ENCODE data around the gene SLC39A11.
"Not testable (repeated sequence)": the region's sequence is repeated elsewhere in the genome, so short reads cannot be mapped to it uniquely, and the experiment has no call there.

SLC39A11 gene

DNA sequence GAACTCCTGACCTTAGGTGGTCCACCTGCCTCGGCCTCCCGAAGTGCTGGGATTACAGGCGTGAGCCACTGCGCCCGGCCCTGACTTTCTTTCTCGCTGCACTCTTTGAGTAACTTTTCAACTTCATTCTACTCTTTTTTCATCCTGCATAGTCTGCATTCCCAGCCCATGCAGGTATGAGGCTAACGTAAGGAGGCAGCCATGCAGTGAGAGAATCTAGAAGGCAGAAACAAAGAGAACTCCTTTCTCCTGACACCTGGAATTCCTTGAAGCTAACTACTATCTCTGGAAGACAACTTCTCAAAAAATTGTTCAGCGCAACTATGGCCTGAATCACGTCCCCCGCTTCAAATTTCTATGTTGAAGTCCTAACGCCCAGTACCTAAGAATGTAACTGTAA lies 152.0 kb downstream of the SLC39A11 start:
- no peak for DNase-seq

DNA sequence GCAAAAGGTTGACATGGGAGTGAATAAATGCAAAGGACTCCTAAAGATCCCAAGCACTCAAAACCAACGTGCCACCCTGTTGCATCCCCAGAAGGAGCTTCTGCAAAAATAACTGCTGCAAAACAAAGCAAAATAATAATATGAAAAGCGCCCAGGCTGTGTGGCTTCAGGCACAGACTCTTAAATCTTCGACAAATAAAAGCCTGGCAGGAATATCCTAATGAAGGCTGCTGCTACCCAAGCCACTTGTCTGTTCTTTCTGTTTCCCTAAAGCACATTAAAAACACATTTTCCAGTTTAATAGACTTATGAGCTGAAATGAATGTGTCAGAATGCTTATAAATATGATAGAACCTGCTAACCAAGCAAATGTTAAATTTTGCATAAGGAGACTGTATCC lies 154.0 kb downstream of the SLC39A11 start:
- no peak for DNase-seq

DNA sequence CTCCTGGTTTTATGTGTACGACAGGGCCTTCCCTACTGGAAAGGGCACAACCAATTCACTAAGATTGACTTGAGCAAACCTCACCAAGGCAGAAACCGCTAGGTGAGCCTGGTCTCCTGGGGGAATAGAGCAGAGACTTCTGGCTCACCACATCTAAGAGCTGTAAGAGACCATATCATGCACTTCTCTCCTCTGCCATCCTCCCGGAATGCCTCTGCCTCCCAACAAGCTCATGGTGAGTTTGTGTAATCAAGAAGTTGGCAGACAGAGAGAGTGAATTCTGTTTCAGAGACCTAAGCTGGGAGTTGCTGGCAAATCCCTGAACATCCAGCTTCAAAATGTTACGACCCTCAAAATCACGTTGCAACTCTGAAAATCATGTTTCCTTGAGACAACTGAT lies 154.8 kb downstream of the SLC39A11 start:
- DNase-seq, result no peak

DNA sequence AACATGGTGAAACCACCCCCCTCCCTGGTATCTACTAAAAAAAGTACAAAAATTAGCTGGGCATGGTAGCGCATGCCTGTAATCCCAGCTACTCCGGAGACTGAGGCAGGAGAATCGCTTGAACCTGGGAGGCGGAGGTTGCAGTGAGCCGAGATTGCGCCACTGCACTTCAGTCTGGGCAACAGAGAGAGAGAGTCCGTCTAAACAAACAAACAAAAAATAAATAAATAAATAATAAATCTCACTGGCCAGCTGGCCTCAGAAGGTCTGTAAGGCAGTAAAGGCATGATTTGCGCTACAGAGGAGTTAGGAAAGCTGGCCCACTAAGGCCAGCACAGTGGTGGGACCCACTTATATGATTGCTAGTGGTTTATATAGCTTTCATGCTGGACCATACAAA lies 155.2 kb downstream of the SLC39A11 start:
- not testable (repeated sequence) for DNase-seq

DNA sequence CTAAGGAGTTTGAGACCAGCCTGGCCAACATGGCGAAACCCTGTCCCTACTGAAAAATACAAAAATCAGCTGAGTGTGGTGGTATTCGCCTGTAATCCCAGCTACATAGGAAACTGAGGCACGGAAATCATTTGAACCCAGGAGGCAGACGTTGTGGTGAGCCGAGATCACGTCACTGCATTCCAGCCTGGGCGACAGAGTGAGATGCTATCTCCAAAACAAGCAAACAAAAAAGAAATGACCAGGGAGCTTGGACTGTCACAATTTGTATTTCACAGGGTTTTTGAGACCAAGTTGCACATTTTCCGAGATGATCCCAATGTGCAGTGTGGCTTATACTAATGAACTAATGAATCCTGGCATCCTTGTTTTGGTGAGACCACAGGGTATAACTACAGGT lies 156.5 kb downstream of the SLC39A11 start:
- DNase-seq, result no peak

DNA sequence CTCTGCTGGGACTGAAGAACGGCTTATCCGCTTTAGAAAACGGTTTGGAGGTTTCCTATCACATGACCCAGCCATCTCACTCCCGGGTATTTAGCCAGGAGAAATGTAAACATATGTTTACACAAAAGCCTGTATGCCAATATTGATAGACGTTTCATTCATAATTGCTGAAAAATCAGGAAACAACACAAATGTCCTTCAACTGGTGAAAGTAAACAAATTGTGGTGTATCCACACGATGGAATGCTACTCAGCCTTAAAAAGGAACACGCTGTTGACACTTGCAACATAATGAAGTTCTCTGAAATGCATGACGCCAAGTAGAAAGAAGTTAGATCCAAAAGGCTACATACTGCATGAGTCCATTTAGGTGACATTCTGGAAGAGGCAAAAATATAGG lies 157.6 kb downstream of the SLC39A11 start:
- no peak for DNase-seq

DNA sequence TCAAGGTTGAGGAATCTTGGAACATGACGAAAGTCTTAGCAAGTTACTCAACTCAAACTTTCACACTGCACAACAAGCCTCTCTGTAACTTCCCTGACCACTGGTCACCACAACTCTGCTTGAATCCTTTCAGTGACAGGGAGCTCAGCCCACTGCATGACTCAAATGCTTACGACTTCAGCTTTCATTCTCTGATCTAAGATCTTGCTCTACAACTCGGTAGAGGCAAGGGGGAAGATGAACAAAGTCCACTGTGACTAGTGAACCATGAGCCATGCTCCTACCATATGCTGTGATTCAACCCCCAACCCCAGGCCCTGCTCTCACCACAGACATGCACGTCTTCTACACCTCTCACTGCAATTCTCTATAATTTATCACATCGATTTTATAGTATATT lies 160.9 kb downstream of the SLC39A11 start:
- no peak for DNase-seq

DNA sequence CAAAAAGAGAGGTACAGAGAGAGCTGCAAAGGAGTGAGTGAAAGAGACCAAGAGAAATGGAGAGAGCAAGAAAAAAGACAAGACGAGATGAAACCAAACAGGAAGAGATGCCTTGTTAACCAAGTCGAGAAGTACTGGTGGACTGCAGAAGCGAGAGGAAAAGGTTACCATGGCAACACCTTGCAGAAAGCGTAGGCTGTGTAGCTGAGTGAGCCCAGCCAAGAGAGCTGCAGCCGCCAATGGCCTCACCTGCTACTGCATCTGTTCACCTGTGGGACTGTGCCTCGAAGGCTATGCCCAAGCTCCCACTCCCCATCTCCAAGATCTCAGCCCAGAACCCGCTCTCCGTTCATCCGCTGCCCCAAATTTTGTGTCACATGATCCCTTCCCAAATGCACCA lies 161.3 kb downstream of the SLC39A11 start:
- DNase-seq, result no peak

DNA sequence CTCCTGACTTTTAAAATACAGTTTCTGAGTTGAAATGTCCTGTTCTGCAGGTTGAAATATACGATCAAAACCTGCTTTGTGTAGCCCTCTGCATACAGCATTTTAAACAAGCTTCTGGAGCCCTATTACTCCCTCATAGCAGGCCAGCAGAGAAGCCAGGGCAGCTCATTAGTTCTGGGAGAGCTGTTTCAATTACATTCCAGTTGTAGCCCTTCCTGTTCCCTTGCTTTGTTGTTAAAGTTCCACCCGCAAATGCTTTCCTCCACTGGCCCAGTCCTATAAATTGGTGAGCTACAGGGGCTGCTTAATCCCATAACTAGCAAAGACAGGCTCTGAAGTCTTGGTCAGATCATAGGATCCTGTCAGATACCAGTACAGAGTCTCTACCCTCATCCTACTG lies 162.5 kb downstream of the SLC39A11 start:
- no peak for DNase-seq

DNA sequence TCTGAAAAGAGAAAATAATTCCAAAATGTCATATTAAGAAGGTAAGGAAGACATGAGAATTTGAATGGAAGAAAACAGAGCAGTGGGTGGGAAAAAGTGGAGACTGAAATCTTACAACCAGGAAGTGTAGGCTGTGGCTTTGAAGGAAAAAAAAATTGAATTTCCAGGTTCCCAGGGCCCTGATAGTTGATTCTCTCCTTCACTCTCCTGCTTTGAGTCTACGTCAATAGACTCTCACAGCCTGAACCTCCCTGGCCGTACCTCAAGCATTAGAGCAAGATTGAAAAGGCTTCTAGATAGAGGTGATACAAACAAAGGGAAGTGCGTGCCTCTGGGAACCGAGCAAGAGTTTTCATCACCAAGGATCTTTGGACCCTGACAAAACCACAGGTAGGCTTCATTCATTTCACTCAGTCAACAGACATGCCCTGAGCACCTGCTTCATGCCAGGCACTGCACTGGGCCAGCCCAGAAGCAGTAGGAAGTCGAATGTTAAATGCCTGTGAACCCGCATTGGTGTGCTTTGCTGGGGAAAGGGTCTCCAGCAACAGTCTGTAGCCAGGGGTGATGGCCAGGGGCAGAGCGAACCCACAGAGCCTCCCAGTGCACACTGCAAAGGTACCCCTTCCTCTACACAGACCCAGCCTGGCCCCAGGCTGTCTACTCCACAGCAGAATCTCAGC lies 163.9 kb downstream of the SLC39A11 start:
- DNase-seq, result no peak

DNA sequence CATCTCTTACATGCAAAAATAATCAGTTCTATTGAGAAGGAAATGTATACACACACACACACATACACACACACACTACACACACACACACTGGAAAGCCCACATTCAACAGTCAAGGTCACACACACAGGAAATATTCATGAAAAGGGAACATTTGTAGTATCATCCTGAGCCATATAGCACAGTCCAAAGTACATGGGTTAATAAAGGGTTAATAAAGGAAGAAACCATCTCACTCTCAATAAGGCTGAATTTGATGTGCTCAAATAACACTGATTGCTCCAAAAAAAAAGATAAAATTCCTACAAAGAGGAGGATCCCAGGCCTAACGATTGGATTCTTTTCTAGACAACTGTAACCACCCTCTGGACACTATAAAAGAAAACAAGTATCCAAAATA lies 164.7 kb downstream of the SLC39A11 start:
- DNase-seq, result no peak

DNA sequence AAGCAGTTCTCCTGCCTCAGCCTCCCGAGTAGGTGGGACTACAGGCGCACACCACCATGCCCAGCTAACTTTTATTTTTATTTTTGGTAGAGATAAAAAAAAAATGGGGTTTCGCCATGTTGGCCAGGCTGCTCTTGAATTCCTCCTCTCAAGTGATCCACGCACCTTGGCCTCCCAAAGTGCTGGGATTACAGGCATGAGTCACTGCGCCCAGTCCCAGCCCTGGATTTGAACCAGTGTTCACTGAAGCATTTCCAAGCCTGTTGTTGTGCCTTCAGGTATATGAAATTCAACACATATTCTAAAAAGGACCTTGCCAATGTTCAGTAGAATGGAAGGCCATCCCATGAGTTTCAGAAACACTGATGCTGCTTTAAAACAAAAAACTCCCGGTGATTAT lies 165.3 kb downstream of the SLC39A11 start:
- no peak for DNase-seq

DNA sequence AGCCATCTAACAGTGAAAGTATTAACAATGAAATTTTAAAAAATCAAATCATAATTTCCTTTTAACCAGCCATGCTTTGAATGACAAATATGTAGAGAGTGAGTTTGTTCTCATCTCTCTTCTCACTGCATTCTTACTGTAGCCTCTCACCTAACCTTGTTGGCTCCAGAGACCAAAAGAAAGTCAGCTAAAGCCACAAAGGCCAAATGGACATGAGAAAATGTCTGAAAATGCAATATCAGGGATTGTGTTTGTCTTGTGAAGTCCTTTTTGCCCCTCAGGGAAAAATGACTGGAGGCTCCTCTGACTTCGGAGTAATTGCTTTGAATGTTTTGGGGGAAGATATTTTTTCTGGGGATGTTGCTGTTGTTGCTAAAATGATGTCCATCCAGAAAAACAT lies 166.3 kb downstream of the SLC39A11 start:
- DNase-seq, result no peak

DNA sequence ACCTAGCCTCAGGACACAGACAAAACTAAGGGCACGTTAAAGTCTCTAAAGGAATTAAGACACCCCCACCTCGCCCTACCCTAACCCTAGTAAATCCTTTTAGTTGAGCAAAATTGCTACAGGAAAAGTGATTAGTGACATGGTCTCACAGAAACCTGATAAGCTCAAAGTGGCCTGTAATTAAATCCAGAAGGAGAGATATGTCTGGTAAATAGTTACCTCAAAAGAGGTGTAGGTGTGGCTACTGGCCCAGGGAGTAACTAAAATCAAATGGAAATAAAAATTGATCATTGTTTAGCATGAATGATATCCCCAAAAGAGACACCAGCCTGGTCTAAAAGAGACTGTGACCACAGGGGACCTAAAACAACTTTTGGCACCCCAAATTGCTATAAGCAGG lies 168.3 kb downstream of the SLC39A11 start:
- DNase-seq, result no peak

DNA sequence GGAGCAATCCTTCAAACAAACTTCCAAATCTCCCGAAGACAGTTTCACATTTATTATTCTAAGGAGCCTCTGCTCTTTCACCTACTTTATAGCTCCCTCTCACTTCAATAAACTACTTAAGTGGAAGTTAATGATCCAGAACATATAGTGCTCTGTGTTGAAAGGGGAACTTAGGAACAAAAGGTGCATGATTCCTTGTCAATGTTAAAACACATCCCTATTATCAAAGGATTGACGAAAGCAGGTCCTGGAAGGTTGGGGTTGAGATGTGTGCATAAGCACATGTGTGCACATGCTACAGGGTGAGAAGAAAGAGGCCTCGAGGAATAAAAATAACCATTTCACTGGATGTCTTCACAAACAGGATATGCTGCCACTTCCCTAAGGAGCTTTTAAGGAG lies 170.3 kb downstream of the SLC39A11 start:
- no peak for DNase-seq

DNA sequence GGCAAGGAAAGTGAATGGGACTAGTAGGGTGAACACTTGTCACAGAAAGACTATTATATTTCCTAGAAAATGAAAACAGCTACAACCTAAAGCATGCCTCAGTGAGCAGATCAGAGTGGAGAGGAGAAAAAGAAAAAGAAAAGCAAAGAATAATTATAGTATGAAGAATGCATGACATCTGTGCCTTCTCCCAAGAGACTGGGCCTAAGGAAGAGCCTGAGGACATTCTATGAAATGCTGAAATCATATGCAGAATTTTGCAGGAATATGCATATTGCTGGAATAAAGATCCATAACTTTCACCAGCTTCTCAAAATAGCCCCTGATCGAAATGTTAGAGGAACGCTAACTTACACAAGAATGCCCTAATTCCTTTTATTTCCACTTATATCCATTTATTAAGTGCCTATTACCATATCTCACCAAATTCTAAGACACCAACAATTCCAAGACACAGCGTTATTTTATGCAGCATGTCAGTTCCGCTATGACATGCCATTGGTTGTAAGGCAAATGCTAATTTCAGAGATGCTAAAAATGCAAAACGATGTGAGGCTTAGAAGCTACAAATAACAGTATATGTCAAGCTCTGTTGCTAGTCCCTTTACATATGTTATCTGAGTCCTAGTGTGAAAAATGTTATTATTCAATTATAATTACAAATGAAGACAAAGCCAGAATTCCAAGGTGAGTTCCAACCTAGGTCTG lies 171.0 kb downstream of the SLC39A11 start:
- DNase-seq, result no peak

DNA sequence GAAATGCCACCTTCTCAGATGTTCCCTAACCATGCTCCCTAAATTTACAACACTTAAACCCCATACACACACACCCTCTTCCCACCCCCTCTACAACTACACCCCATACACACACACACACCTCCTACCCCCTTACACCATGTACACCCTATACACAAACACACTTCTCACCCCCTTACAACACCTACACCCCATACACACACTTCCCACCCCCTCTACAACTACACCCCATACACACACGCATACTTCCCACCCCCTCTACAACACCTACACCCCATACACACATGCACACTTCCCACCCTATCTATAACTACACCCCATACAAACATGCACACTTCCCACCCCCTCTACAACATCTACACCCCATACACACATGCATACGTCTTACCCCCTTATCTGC lies 172.0 kb downstream of the SLC39A11 start:
- no peak for DNase-seq

DNA sequence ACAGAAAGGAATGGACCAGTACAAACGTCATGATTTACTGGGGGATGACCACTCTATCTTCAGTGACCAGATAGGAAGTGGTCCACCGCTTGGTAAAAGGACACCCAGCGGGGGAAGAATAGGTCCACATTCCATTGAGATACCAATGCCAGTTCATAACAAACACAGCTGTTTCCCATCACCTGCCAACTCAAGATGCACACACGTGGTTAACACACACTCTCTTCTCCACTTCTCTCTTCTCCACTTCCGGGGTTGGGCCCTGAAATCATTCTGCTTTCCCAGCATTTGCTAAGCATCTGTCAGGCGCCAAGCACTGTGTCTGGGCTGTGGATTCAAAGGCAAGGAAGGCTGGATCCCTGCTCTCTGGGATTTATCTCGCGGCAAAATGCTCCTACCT lies 175.5 kb downstream of the SLC39A11 start:
- no peak for DNase-seq

DNA sequence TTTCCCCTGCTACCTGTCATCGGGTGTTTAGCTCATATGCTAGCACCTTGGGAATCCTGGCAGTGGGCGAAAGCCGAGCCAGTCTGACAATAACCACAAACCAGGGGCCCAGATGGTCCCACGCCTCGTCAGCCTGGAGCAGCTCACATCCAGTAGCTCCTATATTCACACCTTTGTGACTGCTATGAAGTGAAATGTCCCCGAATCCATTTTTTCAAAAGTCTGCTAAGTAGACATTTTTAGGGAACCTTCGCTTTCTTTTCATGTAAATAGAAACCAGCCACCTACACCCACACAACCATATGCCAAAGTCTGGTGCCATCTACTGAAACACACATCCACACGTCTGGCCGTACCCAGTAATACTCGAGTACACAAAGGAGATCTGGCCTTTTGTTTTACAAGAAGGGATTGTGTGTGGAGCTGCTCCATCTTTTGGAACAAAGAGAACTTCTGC lies 176.8 kb downstream of the SLC39A11 start:
- DNase-seq, result no peak

DNA sequence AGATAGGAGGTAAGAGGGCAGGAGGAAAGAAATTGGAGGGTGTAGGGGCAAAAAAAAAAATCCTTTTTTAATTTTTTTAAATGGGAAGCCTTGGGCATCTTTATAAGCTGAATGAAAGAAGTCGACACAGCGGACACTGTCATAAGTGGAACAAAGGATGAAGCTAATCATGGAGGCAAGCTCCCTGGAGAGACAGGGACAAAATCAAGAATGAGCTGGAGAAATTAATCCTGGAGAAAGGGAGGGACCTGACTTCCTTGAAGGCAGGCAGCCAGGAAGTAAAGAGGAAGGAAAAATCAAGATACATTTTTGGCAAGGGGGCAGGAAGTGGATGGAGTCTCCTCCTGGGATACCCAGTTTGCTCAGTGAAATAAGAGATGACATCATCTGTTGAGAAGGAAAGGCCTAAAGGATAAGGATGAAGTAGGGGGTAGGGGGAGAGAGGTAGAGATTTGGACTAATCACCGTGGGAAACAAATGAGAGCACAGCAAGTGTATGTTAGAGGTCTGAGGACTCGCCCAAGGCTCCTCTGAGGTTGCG lies 179.3 kb downstream of the SLC39A11 start:
- no peak for DNase-seq

DNA sequence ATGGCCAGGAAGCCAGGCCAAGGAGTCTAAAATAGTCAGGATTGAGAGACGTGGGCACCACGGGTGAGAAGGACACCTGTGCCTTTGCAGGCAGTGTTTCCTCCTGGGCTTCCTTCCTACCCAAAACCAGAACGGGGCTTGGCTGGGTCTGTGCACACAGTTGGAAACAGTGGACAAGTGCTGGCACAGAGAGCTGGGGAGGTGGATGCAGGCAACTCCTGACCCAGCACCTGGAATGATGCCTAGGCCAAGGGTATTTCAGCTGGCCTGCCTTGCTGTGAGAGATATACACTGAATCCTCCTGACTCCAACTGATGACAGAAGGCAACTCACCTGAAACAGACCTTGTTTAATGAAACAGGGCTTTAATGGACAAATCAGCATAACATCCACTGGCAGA lies 186.2 kb downstream of the SLC39A11 start:
- DNase-seq, result no peak

DNA sequence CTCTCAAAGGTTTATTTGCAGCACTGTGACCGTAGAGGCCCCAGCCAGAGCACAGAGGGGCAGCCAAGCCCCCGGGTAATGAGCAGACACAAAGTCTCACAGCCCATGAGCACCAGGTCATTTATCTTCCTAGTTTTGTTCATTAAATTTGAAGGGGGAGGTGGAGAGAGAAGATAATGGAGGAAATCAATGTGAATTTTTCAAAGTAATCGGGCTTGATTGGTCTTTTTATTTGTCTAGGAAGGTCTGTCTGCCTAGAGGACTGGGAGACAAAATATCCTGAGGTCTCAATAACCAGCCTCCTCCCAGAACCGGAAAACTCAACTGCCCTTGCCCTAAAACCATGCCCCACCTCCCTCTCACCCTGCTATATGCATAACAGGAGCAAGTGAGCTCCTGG lies 189.0 kb downstream of the SLC39A11 start:
- no peak for DNase-seq

DNA sequence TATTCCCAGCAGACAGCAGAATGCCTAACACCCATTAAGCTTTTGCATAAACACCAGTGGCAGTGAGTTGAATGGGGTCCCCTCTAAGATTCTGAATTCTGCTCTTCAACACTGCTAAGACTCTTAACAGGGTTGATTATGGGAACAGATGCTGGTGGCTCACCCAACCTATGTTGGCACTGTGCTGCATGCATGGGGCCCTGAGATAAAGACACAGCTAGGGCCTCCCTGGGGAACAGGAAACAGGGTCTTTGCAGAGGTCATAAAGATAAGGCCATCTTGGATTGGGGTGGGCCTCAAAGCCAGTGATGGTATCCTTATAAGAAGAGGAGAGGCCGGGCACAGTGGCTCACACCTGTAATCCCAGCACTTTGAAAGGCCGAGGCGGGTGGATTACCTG lies 190.8 kb downstream of the SLC39A11 start:
- DNase-seq, result no peak

DNA sequence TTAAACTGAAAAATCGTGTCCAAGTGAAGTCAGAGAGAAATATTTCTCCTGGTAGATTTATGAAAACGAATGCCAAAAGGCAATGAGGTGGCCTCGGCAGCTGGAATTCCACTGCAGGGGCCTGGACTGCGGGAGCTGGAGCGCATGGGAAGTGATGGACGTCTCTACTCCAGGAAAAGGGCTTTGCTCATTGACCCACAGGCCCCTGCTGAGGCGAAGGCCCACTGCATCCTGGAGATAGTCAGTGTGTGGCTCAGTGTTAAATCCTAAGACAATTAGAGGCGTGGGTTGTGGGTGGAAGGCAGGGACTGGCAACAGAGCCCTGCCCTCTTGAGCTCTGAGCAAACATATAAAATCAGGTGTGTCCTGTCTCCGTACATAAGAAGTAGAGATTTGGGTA lies 191.4 kb downstream of the SLC39A11 start:
- no peak for DNase-seq

DNA sequence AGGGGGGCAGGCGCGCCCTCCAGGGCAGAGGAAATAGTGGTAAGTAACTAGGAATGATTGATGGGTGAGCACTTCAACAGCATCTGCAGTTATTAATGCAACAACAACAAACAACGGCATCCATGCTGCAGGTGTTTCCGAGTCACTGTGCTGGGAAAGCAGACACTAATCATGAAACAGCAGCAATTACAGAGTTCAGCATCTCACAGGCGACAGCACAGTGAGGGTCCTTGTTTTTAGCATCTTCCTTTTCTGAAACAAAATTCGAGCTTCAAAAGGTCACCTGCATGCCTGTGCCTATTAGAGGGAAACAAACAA lies 191.9 kb downstream of the SLC39A11 start:
- DNase-seq, result no peak

Measured in GDM1 (cell line).